ENCODE results near the gene MUC5AC.
"Not testable (repeated sequence)": the region's sequence is repeated elsewhere in the genome, so short reads cannot be mapped to it uniquely, and the experiment has no call there.

Gene MUC5AC

DNA sequence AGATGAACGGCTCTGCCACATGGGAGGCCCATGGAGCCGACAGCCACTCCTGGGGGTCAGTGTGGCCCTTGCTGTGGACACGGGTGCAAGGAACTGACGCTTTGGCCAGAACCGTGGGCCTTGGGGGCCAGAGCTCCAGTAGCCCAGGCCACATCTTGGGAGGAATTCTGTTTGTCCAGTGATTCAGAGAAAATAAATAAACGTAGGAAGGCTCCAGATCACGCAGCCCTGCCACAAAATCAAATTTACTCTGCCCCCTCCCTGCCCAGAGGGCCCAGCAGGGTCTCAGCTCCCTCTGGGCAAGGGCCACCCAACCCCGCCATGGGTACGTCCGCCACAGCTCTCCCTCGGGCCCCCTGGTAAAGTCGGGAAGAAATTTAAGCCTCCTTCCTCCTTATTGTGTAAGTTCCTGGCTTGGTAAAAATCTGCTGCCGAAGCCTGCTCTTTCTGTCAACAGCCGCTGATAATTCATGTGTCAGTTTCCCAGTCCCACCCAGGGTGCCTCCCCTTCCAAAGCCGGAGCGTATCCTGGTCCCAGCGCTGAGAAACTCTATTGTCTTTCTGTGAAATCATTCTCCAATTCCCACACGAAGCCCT lies 6.9 kb upstream of the MUC5AC start:
- no peak overlapping the region for H3K4me3 ChIP-seq (ENCODE audit: low read depth, low read length)
- TF ChIP-seq, protein P1, sequence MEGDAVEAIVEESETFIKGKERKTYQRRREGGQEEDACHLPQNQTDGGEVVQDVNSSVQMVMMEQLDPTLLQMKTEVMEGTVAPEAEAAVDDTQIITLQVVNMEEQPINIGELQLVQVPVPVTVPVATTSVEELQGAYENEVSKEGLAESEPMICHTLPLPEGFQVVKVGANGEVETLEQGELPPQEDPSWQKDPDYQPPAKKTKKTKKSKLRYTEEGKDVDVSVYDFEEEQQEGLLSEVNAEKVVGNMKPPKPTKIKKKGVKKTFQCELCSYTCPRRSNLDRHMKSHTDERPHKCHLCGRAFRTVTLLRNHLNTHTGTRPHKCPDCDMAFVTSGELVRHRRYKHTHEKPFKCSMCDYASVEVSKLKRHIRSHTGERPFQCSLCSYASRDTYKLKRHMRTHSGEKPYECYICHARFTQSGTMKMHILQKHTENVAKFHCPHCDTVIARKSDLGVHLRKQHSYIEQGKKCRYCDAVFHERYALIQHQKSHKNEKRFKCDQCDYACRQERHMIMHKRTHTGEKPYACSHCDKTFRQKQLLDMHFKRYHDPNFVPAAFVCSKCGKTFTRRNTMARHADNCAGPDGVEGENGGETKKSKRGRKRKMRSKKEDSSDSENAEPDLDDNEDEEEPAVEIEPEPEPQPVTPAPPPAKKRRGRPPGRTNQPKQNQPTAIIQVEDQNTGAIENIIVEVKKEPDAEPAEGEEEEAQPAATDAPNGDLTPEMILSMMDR (IDR thresholded peaks at IDR 0.05; ENCODE audit: borderline replicate concordance, insufficient read depth, low read depth, low read length), result no peak

GRCh38 chr11:1151366-1152315 lies 6.1 kb upstream of the MUC5AC start:
- TF ChIP-seq, protein P1 (IDR thresholded peaks at IDR 0.05; ENCODE audit: borderline replicate concordance, insufficient read depth, low read depth, low read length), result no peak
- H3K4me3 ChIP-seq (ENCODE audit: low read depth, low read length), result no peak overlapping the region

DNA sequence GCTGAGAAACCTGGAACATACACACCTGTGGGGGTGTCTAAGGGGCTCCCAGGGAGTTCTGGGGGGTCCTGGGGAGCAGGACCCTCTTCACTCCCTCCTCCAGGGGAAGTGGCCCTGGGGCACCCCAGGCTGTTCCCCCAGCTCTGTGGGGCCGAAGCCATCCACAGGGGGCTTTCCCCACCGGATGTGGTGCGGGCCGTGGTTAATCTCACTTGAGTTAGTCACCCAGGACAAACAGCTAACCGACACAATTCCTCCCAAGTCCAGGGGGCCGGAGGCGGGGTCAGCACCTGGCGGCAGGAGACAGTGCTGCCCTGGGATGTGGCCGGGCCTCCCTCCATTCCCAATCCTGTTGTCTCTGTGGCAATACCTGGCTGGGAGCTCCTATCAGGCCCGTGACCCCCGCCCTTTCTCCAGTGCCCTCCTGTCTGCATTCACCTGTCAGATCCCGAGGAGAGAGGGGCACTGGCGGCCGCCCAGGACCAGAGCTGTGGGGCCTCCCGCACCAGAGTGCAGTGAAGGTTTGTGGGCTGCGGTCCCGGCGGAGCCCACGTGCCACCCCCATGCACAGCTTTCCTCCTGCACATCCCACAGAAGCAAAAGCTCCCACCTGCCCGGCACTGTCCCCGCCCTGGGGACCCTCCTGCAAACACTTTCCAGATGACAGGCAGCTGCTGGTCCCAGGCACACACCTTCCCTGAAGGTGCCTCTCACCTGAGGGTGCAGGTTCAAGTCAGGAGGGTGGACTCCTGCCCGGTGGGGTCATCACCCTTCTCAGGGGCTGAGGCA lies 5.2 kb upstream of the MUC5AC start:
- H3K4me3 ChIP-seq (ENCODE audit: low read depth, low read length), result no peak overlapping the region
- TF ChIP-seq, protein P1 (IDR thresholded peaks at IDR 0.05; ENCODE audit: borderline replicate concordance, insufficient read depth, low read depth, low read length), result no peak

DNA sequence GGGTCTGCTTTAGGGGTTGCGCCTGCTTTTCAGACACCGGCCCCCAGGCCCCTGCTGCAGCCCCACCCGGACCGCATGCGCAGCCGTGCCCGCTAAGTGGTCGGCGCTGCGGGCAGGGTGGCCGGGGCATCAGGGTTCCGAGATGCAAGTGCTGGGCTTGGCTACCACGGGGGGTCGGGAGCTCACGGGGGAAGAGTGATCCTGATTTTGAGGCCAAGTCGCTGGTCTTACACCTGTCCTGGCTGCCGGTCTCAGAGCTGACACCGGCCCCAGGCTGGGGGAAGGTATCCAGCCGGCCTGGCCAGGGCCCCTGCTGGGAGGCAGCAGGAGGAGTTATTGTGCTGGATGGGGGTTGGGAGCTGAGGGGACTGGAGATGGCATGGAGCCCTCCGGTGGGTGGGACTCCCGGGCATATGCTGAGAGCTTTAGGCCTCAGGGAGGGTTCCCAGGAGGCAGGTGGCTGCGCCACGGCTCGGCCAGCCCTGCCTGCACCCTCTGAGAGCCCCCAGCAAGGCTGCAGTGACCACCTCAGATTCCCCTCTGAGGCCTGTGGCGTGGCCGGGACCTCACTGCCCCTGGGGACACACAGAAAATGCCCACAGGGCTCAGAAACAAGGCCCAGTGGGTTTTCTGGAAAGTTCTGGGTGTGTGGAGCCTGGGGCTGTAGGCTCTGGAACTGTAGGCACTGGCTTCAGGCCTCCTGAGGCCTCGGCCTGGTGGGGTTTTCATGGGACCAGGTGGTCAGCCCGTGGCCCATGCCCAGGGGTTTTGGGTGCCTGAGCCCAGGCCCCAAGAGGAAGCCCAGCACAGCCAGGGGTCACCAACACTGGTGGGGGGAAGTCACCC lies 4.4 kb upstream of the MUC5AC start:
- TF ChIP-seq, protein P1 (IDR thresholded peaks at IDR 0.05; ENCODE audit: borderline replicate concordance, insufficient read depth, low read depth, low read length), result no peak
- no peak overlapping the region for H3K4me3 ChIP-seq (ENCODE audit: low read depth, low read length)

- no peak overlapping the region for H3K4me3 ChIP-seq (ENCODE audit: low read depth, low read length)
- TF ChIP-seq, protein P1 (IDR thresholded peaks at IDR 0.05; ENCODE audit: borderline replicate concordance, insufficient read depth, low read depth, low read length), result no peak
Measured at GRCh38 chr11:1153951-1154493, 3.7 kb upstream of the MUC5AC start.

DNA sequence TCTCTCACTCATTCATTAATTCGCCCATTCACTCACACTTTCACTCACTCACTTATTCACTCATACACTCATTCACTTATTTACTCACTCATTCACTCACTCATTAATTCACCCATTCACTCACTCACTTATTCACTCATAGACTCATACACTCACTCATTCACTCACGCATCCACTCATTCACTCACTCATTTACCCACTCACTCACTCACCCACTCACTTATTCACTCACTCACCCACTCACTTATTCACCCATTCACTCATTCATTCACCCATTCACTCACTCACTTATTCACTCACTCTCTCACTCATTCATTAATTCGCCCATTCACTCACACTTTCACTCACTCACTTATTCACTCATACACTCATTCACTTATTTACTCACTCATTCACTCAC lies 3.1 kb upstream of the MUC5AC start:
- H3K4me3 ChIP-seq (ENCODE audit: low read depth, low read length), result not testable (repeated sequence)

Measured in GM12875 (cell line).